ENCODE results near the gene HPS4. TPM values are rescaled to one million over a fixed set of nuclear protein-coding genes. Genes with fewer than 3 reads are reported as not detected.
"Not testable (repeated sequence)": the region's sequence is repeated elsewhere in the genome, so short reads cannot be mapped to it uniquely, and the experiment has no call there.

HPS4 gene
- total RNA-seq, 2 experiments from 2014 or later, result 77.4 to 89.6 TPM

- CTCF ChIA-PET (ENCODE audit: unreplicated experiment), result interaction anchor here (0.5 kb wide), 1 partner anchor 16 kb away, joined by 3 read pairs; no protein-coding TSS in a partner anchor
- intact Hi-C loops (cut with micrococcal nuclease; ENCODE audit: unreplicated experiment), result no loop called here
Measured at GRCh38 chr22:26410386-26410785, 73.2 kb downstream of the HPS4 start.

GRCh38 chr22:26409719-26410335 is 73.8 kb downstream of the HPS4 start:
- Histone ChIP-seq H3K27ac (ENCODE audit: low read depth, low read length, poor library complexity, severe bottlenecking) (no peak overlapping the region), H3K36me3 (ENCODE audit: insufficient read depth, low read length) (no peaks in the 10 kb centered on the region), H4K20me1 (ENCODE audit: insufficient read depth, low read length) (no peaks in the 10 kb centered on the region), H3K79me2 (ENCODE audit: insufficient read depth, low read depth, low read length) (no peaks in the 10 kb centered on the region), H3K4me1 (ENCODE audit: insufficient read depth, low read length, poor library complexity, severe bottlenecking) (peaks cover 4% of the 10 kb centered on the region), H3K4me3 (ENCODE audit: low read depth, low read length, poor library complexity, severe bottlenecking) (no peak overlapping the region), H2AFZ (ENCODE audit: low read length) (no peak overlapping the region), H3K4me2 (ENCODE audit: low read length) (no peak overlapping the region), H3K9me3 (ENCODE audit: low read length) (no peaks in the 10 kb centered on the region), H3K9me2 (ENCODE audit: insufficient read depth, low read length) (no peaks in the 10 kb centered on the region)
- CTCF ChIA-PET (ENCODE audit: unreplicated experiment), result interaction anchor here (0.5 kb wide), 1 partner anchor 15 kb away, joined by 3 read pairs; no protein-coding TSS in a partner anchor
- intact Hi-C loops (cut with micrococcal nuclease; ENCODE audit: unreplicated experiment), result no loop called here
- no peak for TF ChIP-seq EZH2phosphoT487 (IDR thresholded peaks at IDR 0.05; ENCODE audit: borderline replicate concordance, low read depth, low read length)
- TF ChIP-seq CTCF (conservative IDR thresholded peaks at IDR 0.05; ENCODE audit: low read length), result no peak
- no peak for DNase-seq (ENCODE audit: low spot score)
- no TSS peak for BruUV-seq (replicated peaks)
- POLR2A ChIA-PET, result interaction anchor here (0.5 to 0.8 kb wide), 2 partner anchors 10 to 35 kb away, joined by 3 to 5 read pairs; no protein-coding TSS in a partner anchor

More at GRCh38 chr22:26410386-26410785, 73.2 kb downstream of the HPS4 start:
- Histone ChIP-seq H3K9me2 (ENCODE audit: insufficient read depth, low read length) (no peaks in the 10 kb centered on the region), H3K36me3 (ENCODE audit: insufficient read depth, low read length) (no peaks in the 10 kb centered on the region), H3K4me3 (ENCODE audit: low read depth, low read length, poor library complexity, severe bottlenecking) (no peak overlapping the region), H4K20me1 (ENCODE audit: insufficient read depth, low read length) (no peaks in the 10 kb centered on the region), H3K27ac (ENCODE audit: low read depth, low read length, poor library complexity, severe bottlenecking) (no peak overlapping the region), H3K9me3 (ENCODE audit: low read length) (no peaks in the 10 kb centered on the region), H3K79me2 (ENCODE audit: insufficient read depth, low read depth, low read length) (no peaks in the 10 kb centered on the region), H3K4me1 (ENCODE audit: insufficient read depth, low read length, poor library complexity, severe bottlenecking) (no peaks in the 10 kb centered on the region), H2AFZ (ENCODE audit: low read length) (no peak overlapping the region), H3K4me2 (ENCODE audit: low read length) (no peak overlapping the region)
- POLR2A ChIA-PET, result interaction anchor here (0.8 kb wide), 1 partner anchor 35 kb away, joined by 3 read pairs; no protein-coding TSS in a partner anchor
- BruUV-seq (replicated peaks), result no TSS peak
- TF ChIP-seq EZH2phosphoT487 (IDR thresholded peaks at IDR 0.05; ENCODE audit: borderline replicate concordance, low read depth, low read length) (no peak), CTCF (conservative IDR thresholded peaks at IDR 0.05; ENCODE audit: low read length) (no peak)
- DNase-seq (ENCODE audit: low spot score), result no peak

- BruUV-seq (replicated peaks); H3K36me3 ChIP-seq (ENCODE audit: insufficient read depth, low read length); H3K4me1 ChIP-seq (ENCODE audit: insufficient read depth, low read length, poor library complexity, severe bottlenecking); intact Hi-C loops (cut with micrococcal nuclease; ENCODE audit: unreplicated experiment); H3K9me2 ChIP-seq (ENCODE audit: insufficient read depth, low read length); H4K20me1 ChIP-seq (ENCODE audit: insufficient read depth, low read length); H3K79me2 ChIP-seq (ENCODE audit: insufficient read depth, low read depth, low read length); DNase-seq (ENCODE audit: low spot score); CTCF ChIA-PET (ENCODE audit: unreplicated experiment); H2AFZ ChIP-seq (ENCODE audit: low read length); H3K9me3 ChIP-seq (ENCODE audit: low read length); H3K27ac ChIP-seq (ENCODE audit: low read depth, low read length, poor library complexity, severe bottlenecking); H3K4me3 ChIP-seq (ENCODE audit: low read depth, low read length, poor library complexity, severe bottlenecking); H3K4me2 ChIP-seq (ENCODE audit: low read length): not testable (repeated sequence)
- POLR2A ChIA-PET, result interaction anchor here (0.7 kb wide), 1 partner anchor 23 kb away, joined by 3 read pairs; no protein-coding TSS in a partner anchor
Measured at GRCh38 chr22:26408562-26409220, 74.9 kb downstream of the HPS4 start.
